Measurements from ENCODE around the gene PDE8A.

- TF ChIP-seq CTCF (IDR thresholded peaks at IDR 0.05; ENCODE audit: low read length) (no peak), EZH2 (optimal IDR thresholded peaks at IDR 0.05; ENCODE audit: low read depth, low read length) (no peak)
Observed at GRCh38 chr15:85025516-85026251, 44.0 kb downstream of the PDE8A start.
